ENCODE measurements around the gene MAN1C1.

DNA sequence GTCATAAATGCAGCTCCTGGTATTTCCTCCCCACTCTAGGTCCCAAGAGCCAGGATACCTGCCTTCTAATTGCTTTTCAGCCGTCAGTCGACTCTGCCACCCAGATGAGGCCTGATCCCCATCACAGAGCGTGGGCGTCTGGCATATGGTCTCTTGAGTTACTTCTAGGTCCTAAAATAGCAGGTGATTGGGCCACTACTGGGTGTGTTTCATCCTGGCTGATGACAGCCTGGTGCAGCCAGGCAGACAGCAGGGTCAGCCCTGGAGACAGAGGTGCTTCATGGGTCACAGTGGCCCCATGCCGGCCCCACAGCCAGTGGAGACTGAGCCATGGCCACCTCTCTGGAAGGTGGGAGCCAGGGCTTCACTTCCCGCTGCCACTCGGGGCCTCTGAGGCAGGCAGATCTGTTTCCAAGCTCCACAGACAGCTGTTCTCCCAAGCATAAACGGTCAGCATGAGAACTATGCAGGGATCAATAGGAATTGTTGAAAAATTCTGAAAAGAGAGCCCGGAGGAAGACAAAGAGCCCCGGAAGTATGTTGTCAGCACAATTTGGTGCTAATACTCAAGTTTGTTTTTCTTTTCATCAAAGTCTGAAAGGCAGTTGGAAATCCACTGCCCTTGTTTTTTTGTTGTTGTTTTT lies 83.0 kb downstream of the MAN1C1 start:
- TF ChIP-seq, protein P1, sequence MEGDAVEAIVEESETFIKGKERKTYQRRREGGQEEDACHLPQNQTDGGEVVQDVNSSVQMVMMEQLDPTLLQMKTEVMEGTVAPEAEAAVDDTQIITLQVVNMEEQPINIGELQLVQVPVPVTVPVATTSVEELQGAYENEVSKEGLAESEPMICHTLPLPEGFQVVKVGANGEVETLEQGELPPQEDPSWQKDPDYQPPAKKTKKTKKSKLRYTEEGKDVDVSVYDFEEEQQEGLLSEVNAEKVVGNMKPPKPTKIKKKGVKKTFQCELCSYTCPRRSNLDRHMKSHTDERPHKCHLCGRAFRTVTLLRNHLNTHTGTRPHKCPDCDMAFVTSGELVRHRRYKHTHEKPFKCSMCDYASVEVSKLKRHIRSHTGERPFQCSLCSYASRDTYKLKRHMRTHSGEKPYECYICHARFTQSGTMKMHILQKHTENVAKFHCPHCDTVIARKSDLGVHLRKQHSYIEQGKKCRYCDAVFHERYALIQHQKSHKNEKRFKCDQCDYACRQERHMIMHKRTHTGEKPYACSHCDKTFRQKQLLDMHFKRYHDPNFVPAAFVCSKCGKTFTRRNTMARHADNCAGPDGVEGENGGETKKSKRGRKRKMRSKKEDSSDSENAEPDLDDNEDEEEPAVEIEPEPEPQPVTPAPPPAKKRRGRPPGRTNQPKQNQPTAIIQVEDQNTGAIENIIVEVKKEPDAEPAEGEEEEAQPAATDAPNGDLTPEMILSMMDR (IDR thresholded peaks at IDR 0.05): no peak
- no peak for TF ChIP-seq POLR2A (IDR thresholded peaks at IDR 0.05)
